CD4-positive, alpha-beta T cell treated with Interferon gamma for 1 hour (primary cell): Measurements from ENCODE around the gene MAST4.
A peak's percentile ranks its signal among the peaks of the same experiment; 100 is the strongest.
"Not testable (repeated sequence)": the region's sequence is repeated elsewhere in the genome, so short reads cannot be mapped to it uniquely, and the experiment has no call there.

Source experiments
- DNase-seq: peaks from one replicate; pipeline ENCODE4 v3.0.0-alpha.2; 2020

MAST4 gene

GRCh38 chr5:66814146-66814991 is 218.2 kb downstream of the MAST4 start:
- peak; percentile 6 for DNase-seq

- DNase-seq = no peak
Measured at GRCh38 chr5:66818304-66818934, 222.2 kb downstream of the MAST4 start.

GRCh38 chr5:66818935-66819328 is 222.7 kb downstream of the MAST4 start:
- no peak for DNase-seq

- DNase-seq = no peak
Measured at GRCh38 chr5:66820630-66821207, 224.5 kb downstream of the MAST4 start.

GRCh38 chr5:66821688-66822429 is 225.7 kb downstream of the MAST4 start:
- no peak for DNase-seq

- DNase-seq = not testable (repeated sequence)
Measured at GRCh38 chr5:66822906-66823305, 226.7 kb downstream of the MAST4 start.

- no peak for DNase-seq
Measured at GRCh38 chr5:66824476-66824875, 228.3 kb downstream of the MAST4 start.

GRCh38 chr5:66826263-66826662 is 230.1 kb downstream of the MAST4 start:
- no peak for DNase-seq

GRCh38 chr5:66826696-66827095 is 230.5 kb downstream of the MAST4 start:
- DNase-seq = no peak

- no peak for DNase-seq
Measured at GRCh38 chr5:66828046-66828547, 231.9 kb downstream of the MAST4 start.

GRCh38 chr5:66828548-66829357 is 232.6 kb downstream of the MAST4 start:
- peak; percentile 37 for DNase-seq

- no peak for DNase-seq
Measured at GRCh38 chr5:66829358-66829674, 233.1 kb downstream of the MAST4 start.

- DNase-seq = no peak
Measured at GRCh38 chr5:66829826-66830225, 233.6 kb downstream of the MAST4 start.

GRCh38 chr5:66830636-66831035 is 234.4 kb downstream of the MAST4 start:
- DNase-seq = no peak

- no peak for DNase-seq
Measured at GRCh38 chr5:66839636-66840185, 243.5 kb downstream of the MAST4 start.

GRCh38 chr5:66840511-66841013 is 244.4 kb downstream of the MAST4 start:
- DNase-seq = no peak

GRCh38 chr5:66841264-66841663 is 245.1 kb downstream of the MAST4 start:
- DNase-seq = no peak

GRCh38 chr5:66842540-66842939 is 246.3 kb downstream of the MAST4 start:
- DNase-seq = no peak

GRCh38 chr5:66843065-66843464 is 246.9 kb downstream of the MAST4 start:
- no peak for DNase-seq

GRCh38 chr5:66848749-66849641 is 252.8 kb downstream of the MAST4 start:
- no peak for DNase-seq

GRCh38 chr5:66849803-66850202 is 253.6 kb downstream of the MAST4 start:
- DNase-seq = no peak
